K562 (cell line): ENCODE data around the gene ADORA3. TPM values are rescaled to one million over a fixed set of nuclear protein-coding genes. Genes with fewer than 3 reads are reported as not detected.

Experiments used
- ASH1L ChIP-seq: fragments of 450-650 bp; IDR thresholded peaks from 2 replicates; pipeline ENCODE4 v1.6.1; 2018; ENCODE audit warnings: borderline replicate concordance, mild to moderate bottlenecking, low read depth; ENCODE audit not compliant: partially characterized antibody
- DLX4 ChIP-seq: fragments of 250-450 bp; sonication (Bioruptor Pico); IDR thresholded peaks from 2 replicates; pipeline ENCODE4 v1.6.1; 2021; ENCODE audit warnings: mild to moderate bottlenecking
- GTF2A2 ChIP-seq: IDR thresholded peaks from 2 replicates; pipeline ENCODE4 v1.6.1; 2016; ENCODE audit warnings: mild to moderate bottlenecking, missing genetic modification characterization, missing compliant biosample characterization
- HNRNPL ChIP-seq: fragments of 200-400 bp; formaldehyde crosslinking; IDR thresholded peaks from 2 replicates; pipeline ENCODE4 v1.6.1; 2017; ENCODE audit warnings: low read depth, mild to moderate bottlenecking, low read length
- MIER1 ChIP-seq: fragments of 450-650 bp; IDR thresholded peaks from 2 replicates; pipeline ENCODE4 v1.6.1; 2016; ENCODE audit warnings: antibody characterized with exemption, mild to moderate bottlenecking, low read depth
- NBN ChIP-seq: fragments of 450-650 bp; IDR thresholded peaks from 2 replicates; pipeline ENCODE4 v1.6.1; 2016; ENCODE audit warnings: low read depth, mild to moderate bottlenecking
- PHB ChIP-seq: fragments of 250-450 bp; sonication (Bioruptor Pico); IDR thresholded peaks from 2 replicates; pipeline ENCODE4 v1.5.0; 2021
- PML ChIP-seq: IDR thresholded peaks from 2 replicates; pipeline ENCODE4 v1.6.1; 2012; ENCODE audit warnings: low read length, inconsistent platforms
- XRCC5 ChIP-seq: fragments of 200-400 bp; formaldehyde crosslinking; IDR thresholded peaks from 2 replicates; pipeline ENCODE4 v1.6.1; 2017; ENCODE audit warnings: low read depth, mild to moderate bottlenecking, low read length
- ZBTB43 ChIP-seq: sonication (generic); formaldehyde crosslinking; IDR thresholded peaks from 2 replicates; pipeline ENCODE4 v1.8.0; 2023; ENCODE audit warnings: mild to moderate bottlenecking, missing genetic modification reagents
- ZNF263 ChIP-seq: sonication (generic); formaldehyde crosslinking; IDR thresholded peaks from 2 replicates; pipeline ENCODE4 v1.8.0; 2022; ENCODE audit warnings: mild to moderate bottlenecking, missing genetic modification reagents, borderline replicate concordance
- ZNF282 ChIP-seq: sonication (generic); formaldehyde crosslinking; IDR thresholded peaks from 2 replicates; pipeline ENCODE4 v1.8.1; 2023; ENCODE audit warnings: missing genetic modification reagents
- ZNF408 ChIP-seq: fragments of 250-450 bp; sonication (Bioruptor Pico); IDR thresholded peaks from 2 replicates; pipeline ENCODE4 v1.4.0; 2020; ENCODE audit warnings: low read depth, mild to moderate bottlenecking, moderate library complexity
- polyA plus RNA-seq, 8 experiments: library from polyadenylated mRNA; depleted of rRNA in 4 of 8; stranded (reverse) in 5 of 8; unstranded in 3 of 8; fragments of >200 nt; fragmentation: Nextera tagmentation in 2 of 8; fragmentation: Illumina TruSeq in 1 of 8; extraction: Ambion mirVana in 2 of 8; extraction: Trizol in 1 of 8; gene quantifications; 2 replicates each; pipeline versions ENCODE4 v1.2.1 to v1.2.3, GENCODE V29; 2011 to 2014; ENCODE audit warnings: inconsistent platforms in 1 of 8, missing spikeins in 1 of 8
- total RNA-seq, 7 experiments: library from RNA; depleted of rRNA in 6 of 7; stranded (reverse); fragments of >200 nt in 6 of 7; fragmentation: Illumina TruSeq in 2 of 7; extraction: Trizol in 2 of 7; gene quantifications; 2 replicates each; pipeline versions ENCODE4 v1.2.1 to v1.2.3, GENCODE V29; 2011 to 2021; ENCODE audit warnings: low replicate concordance in 1 of 7
- TF ChIP-seq, protein P1 (sequence below): fragments of 250-450 bp; sonication (Bioruptor Pico); IDR thresholded peaks from 2 replicates; pipeline ENCODE4 v1.9.0; 2021; ENCODE audit warnings: mild to moderate bottlenecking, inconsistent platforms
- TF ChIP-seq, protein P2 (sequence below): sonication (generic); formaldehyde crosslinking; IDR thresholded peaks from 2 replicates; pipeline ENCODE4 v1.8.1; 2023; ENCODE audit warnings: mild to moderate bottlenecking, missing genetic modification reagents
- TF ChIP-seq, protein P3 (sequence below): sonication (generic); formaldehyde crosslinking; IDR thresholded peaks from 2 replicates; pipeline ENCODE4 v1.8.0; 2022; ENCODE audit warnings: mild to moderate bottlenecking, missing genetic modification reagents
- TF ChIP-seq, protein P4 (sequence below): fragments of 450-650 bp; IDR thresholded peaks from 2 replicates; pipeline ENCODE4 v1.6.1; 2016

Gene ADORA3
- total and polyA plus RNA-seq, 9 of the 15 experiments (the other 6 are each of a cell fraction or from before 2014, with no cell fraction given), result 0.09 to 0.35 (median 0.16) TPM; not detected in 3

- TF ChIP-seq, protein P1, sequence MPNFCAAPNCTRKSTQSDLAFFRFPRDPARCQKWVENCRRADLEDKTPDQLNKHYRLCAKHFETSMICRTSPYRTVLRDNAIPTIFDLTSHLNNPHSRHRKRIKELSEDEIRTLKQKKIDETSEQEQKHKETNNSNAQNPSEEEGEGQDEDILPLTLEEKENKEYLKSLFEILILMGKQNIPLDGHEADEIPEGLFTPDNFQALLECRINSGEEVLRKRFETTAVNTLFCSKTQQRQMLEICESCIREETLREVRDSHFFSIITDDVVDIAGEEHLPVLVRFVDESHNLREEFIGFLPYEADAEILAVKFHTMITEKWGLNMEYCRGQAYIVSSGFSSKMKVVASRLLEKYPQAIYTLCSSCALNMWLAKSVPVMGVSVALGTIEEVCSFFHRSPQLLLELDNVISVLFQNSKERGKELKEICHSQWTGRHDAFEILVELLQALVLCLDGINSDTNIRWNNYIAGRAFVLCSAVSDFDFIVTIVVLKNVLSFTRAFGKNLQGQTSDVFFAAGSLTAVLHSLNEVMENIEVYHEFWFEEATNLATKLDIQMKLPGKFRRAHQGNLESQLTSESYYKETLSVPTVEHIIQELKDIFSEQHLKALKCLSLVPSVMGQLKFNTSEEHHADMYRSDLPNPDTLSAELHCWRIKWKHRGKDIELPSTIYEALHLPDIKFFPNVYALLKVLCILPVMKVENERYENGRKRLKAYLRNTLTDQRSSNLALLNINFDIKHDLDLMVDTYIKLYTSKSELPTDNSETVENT (CRISPR knock-in tag), result peak; percentile 38; the same call in 1 of the 2 replicates
- TF ChIP-seq ZBTB43 (0 out of 2 replicates have a peak, but pooled peaks have one; percentile 46), GTF2A2 (tag) (no peak), PHB (CRISPR knock-in tag) (0 out of 2 replicates have a peak, but pooled peaks have one; percentile 23), HNRNPL (no peak), ASH1L (peak; percentile 10), MIER1 (peak; percentile 45), ZNF408 (no peak), ZNF282 (no peak), PML (0 out of 2 replicates have a peak, but pooled peaks have one; percentile 13), XRCC5 (no peak), ZNF263 (0 out of 2 replicates have a peak, but pooled peaks have one; percentile 35), NBN (0 out of 2 replicates have a peak, but pooled peaks have one; percentile 42), DLX4 (CRISPR knock-in tag) (no peak)
- TF ChIP-seq, protein P2, sequence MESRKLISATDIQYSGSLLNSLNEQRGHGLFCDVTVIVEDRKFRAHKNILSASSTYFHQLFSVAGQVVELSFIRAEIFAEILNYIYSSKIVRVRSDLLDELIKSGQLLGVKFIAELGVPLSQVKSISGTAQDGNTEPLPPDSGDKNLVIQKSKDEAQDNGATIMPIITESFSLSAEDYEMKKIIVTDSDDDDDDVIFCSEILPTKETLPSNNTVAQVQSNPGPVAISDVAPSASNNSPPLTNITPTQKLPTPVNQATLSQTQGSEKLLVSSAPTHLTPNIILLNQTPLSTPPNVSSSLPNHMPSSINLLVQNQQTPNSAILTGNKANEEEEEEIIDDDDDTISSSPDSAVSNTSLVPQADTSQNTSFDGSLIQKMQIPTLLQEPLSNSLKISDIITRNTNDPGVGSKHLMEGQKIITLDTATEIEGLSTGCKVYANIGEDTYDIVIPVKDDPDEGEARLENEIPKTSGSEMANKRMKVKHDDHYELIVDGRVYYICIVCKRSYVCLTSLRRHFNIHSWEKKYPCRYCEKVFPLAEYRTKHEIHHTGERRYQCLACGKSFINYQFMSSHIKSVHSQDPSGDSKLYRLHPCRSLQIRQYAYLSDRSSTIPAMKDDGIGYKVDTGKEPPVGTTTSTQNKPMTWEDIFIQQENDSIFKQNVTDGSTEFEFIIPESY (CRISPR knock-in tag), result no peak; the same call in 1 of the 2 replicates
- TF ChIP-seq, protein P3, sequence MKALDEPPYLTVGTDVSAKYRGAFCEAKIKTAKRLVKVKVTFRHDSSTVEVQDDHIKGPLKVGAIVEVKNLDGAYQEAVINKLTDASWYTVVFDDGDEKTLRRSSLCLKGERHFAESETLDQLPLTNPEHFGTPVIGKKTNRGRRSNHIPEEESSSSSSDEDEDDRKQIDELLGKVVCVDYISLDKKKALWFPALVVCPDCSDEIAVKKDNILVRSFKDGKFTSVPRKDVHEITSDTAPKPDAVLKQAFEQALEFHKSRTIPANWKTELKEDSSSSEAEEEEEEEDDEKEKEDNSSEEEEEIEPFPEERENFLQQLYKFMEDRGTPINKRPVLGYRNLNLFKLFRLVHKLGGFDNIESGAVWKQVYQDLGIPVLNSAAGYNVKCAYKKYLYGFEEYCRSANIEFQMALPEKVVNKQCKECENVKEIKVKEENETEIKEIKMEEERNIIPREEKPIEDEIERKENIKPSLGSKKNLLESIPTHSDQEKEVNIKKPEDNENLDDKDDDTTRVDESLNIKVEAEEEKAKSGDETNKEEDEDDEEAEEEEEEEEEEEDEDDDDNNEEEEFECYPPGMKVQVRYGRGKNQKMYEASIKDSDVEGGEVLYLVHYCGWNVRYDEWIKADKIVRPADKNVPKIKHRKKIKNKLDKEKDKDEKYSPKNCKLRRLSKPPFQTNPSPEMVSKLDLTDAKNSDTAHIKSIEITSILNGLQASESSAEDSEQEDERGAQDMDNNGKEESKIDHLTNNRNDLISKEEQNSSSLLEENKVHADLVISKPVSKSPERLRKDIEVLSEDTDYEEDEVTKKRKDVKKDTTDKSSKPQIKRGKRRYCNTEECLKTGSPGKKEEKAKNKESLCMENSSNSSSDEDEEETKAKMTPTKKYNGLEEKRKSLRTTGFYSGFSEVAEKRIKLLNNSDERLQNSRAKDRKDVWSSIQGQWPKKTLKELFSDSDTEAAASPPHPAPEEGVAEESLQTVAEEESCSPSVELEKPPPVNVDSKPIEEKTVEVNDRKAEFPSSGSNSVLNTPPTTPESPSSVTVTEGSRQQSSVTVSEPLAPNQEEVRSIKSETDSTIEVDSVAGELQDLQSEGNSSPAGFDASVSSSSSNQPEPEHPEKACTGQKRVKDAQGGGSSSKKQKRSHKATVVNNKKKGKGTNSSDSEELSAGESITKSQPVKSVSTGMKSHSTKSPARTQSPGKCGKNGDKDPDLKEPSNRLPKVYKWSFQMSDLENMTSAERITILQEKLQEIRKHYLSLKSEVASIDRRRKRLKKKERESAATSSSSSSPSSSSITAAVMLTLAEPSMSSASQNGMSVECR, result 0 out of 2 replicates have a peak, but pooled peaks have one; percentile 12
- TF ChIP-seq, protein P4, sequence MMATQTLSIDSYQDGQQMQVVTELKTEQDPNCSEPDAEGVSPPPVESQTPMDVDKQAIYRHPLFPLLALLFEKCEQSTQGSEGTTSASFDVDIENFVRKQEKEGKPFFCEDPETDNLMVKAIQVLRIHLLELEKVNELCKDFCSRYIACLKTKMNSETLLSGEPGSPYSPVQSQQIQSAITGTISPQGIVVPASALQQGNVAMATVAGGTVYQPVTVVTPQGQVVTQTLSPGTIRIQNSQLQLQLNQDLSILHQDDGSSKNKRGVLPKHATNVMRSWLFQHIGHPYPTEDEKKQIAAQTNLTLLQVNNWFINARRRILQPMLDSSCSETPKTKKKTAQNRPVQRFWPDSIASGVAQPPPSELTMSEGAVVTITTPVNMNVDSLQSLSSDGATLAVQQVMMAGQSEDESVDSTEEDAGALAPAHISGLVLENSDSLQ, result no peak
Observed at GRCh38 chr1:111449703-111450017, 53.8 kb downstream of the ADORA3 start (continued).
